CD14-positive monocyte (primary cell): ENCODE results near the gene PFKL. TPM values are rescaled to one million over a fixed set of nuclear protein-coding genes. Genes with fewer than 3 reads are reported as not detected.

Experiments
- DNase-seq, 3 donors: peaks; one replicate each; pipeline ENCODE4 v3.0.0-alpha.2; 2011 to 2022
- H2AFZ ChIP-seq: 2 replicates; pipeline ENCODE4 v1.6.0; 2012; ENCODE audit warnings: mild to moderate bottlenecking, low read depth, low read length, inconsistent platforms; ENCODE audit not compliant: insufficient read depth, poor library complexity, severe bottlenecking
- H3K27ac ChIP-seq, 2 donors: 1 replicate in 1 of 2; 2 replicates in 1 of 2; pipeline ENCODE4 v1.5.1; 2012 to 2013; ENCODE audit warnings: low read length in 2 of 2, control low read depth in 1 of 2, inconsistent platforms in 1 of 2, low read depth in 1 of 2, mild to moderate bottlenecking in 1 of 2
- H3K27me3 ChIP-seq, 2 donors: one replicate each; pipeline versions ENCODE4 v1.6.0 to v1.6.1; 2011 to 2013; ENCODE audit warnings: low read length in 2 of 2; ENCODE audit not compliant: control insufficient read depth in 2 of 2, insufficient read depth in 2 of 2
- H3K36me3 ChIP-seq, 2 donors: replicated peaks in 1 of 2; 1 replicate in 1 of 2; 2 replicates in 1 of 2; pipeline versions ENCODE4 v1.5.1 to v1.6.1; 2012 to 2013; ENCODE audit warnings: low read length in 2 of 2, control low read depth in 1 of 2, inconsistent platforms in 1 of 2, mild to moderate bottlenecking in 1 of 2; ENCODE audit not compliant: insufficient read depth in 2 of 2, control insufficient read depth in 1 of 2
- H3K4me1 ChIP-seq, 2 donors: 1 replicate in 1 of 2; 2 replicates in 1 of 2; pipeline versions ENCODE4 v1.5.1 to v1.6.1; 2012 to 2013; ENCODE audit warnings: low read length in 2 of 2, control low read depth in 1 of 2, inconsistent platforms in 1 of 2, mild to moderate bottlenecking in 1 of 2, moderate library complexity in 1 of 2; ENCODE audit not compliant: insufficient read depth in 2 of 2, control insufficient read depth in 1 of 2
- H3K4me2 ChIP-seq: replicated peaks from 2 replicates; pipeline ENCODE3; 2012; ENCODE audit warnings: low read length, moderate library complexity, mild to moderate bottlenecking; ENCODE audit not compliant: poor library complexity, severe bottlenecking; ENCODE audit errors: extremely low read depth
- H3K4me3 ChIP-seq, 3 experiments: fragments of 200-600 bp in 1 of 3; sonication (generic) in 1 of 3; replicated peaks in 1 of 3; 1 replicate in 2 of 3; 2 replicates in 1 of 3; pipeline ENCODE4 v1.5.1; 2011 to 2013; ENCODE audit warnings: low read length in 3 of 3, mild to moderate bottlenecking in 3 of 3, control low read depth in 2 of 3, low read depth in 2 of 3, inconsistent platforms in 1 of 3, moderate library complexity in 1 of 3
- H3K79me2 ChIP-seq: 2 replicates; pipeline ENCODE4 v1.6.0; 2012; ENCODE audit warnings: mild to moderate bottlenecking, control low read depth, inconsistent platforms, low read length, moderate library complexity; ENCODE audit not compliant: insufficient read depth
- H3K9ac ChIP-seq: 2 replicates; pipeline ENCODE4 v1.6.0; 2017; ENCODE audit warnings: low read length, mild to moderate bottlenecking; ENCODE audit not compliant: insufficient read depth, poor library complexity, severe bottlenecking
- H3K9me3 ChIP-seq, 2 donors: replicated peaks in 1 of 2; 1 replicate in 1 of 2; 2 replicates in 1 of 2; pipeline versions ENCODE4 v1.5.1 to v1.6.1; 2012 to 2013; ENCODE audit warnings: low read length in 2 of 2, control low read depth in 1 of 2; ENCODE audit not compliant: control insufficient read depth in 1 of 2, insufficient read depth in 1 of 2
- H4K20me1 ChIP-seq: 2 replicates; pipeline ENCODE4 v1.6.0; 2012; ENCODE audit warnings: mild to moderate bottlenecking, low read length, control low read depth, moderate library complexity; ENCODE audit not compliant: insufficient read depth
- H3K27ac Mint-ChIP-seq, 7 donors: one replicate each; pipeline ENCODE4 v1.8.0; 2020; ENCODE audit warnings: mild to moderate bottlenecking in 7 of 7, mixed read lengths in 7 of 7, moderate library complexity in 6 of 7, inconsistent platforms in 2 of 7
- H3K27me3 Mint-ChIP-seq, 3 donors: one replicate each; pipeline ENCODE4 v1.8.0; 2021 to 2022; ENCODE audit warnings: low read depth in 3 of 3, mild to moderate bottlenecking in 3 of 3, mixed read lengths in 3 of 3, moderate library complexity in 3 of 3, inconsistent platforms in 1 of 3
- H3K36me3 Mint-ChIP-seq, 2 donors: one replicate each; pipeline ENCODE4 v1.8.0; 2020; ENCODE audit warnings: mixed read lengths in 2 of 2, inconsistent platforms in 1 of 2, mild to moderate bottlenecking in 1 of 2
- H3K4me1 Mint-ChIP-seq: one replicate; pipeline ENCODE4 v1.8.0; 2020; ENCODE audit warnings: mild to moderate bottlenecking, mixed read lengths
- H3K4me3 Mint-ChIP-seq, 2 donors: one replicate each; pipeline ENCODE4 v1.8.0; 2020; ENCODE audit warnings: mild to moderate bottlenecking in 2 of 2, mixed read lengths in 2 of 2, moderate library complexity in 1 of 2
- H3K9me3 Mint-ChIP-seq, 7 donors: one replicate each; pipeline ENCODE4 v1.8.0; 2020 to 2022; ENCODE audit warnings: mixed read lengths in 7 of 7, mild to moderate bottlenecking in 6 of 7, moderate library complexity in 6 of 7, inconsistent platforms in 2 of 7
- CTCF ChIP-seq: fragments of 200-600 bp; IDR thresholded peaks from one replicate; pipeline ENCODE4 v1.8.0; 2022; ENCODE audit warnings: antibody characterized with exemption, mild to moderate bottlenecking
- WGBS: methylation state at CpG from one replicate; pipeline ENCODE4 v1.1.5; 2013; ENCODE audit warnings: missing lambda C conversion rate; ENCODE audit not compliant: insufficient coverage; 5-methylcytosine and 5-hydroxymethylcytosine counted together
- intact Hi-C, 2 donors: fragments of 100-400 bp; cut with micrococcal nuclease; formaldehyde crosslinking; loops; one replicate each; pipeline versions ENCODE4 v1.15.0 to v1.15.1; 2023
- polyA plus RNA-seq, 3 donors: library from polyadenylated mRNA; depleted of rRNA in 1 of 3; unstranded in 2 of 3; stranded (reverse) in 1 of 3; fragments of 300-500 nt in 2 of 3; fragments of >200 nt in 1 of 3; fragmentation: Illumina TruSeq in 2 of 3; gene quantifications; 1 replicate in 2 of 3; 2 replicates in 1 of 3; pipeline ENCODE4 v1.2.3, GENCODE V29; 2012 to 2021

Gene PFKL
- polyA plus RNA-seq, 3 donors, result 105 to 133 (median 113) TPM

- Histone ChIP-seq H3K36me3 (peaks cover 87 to 96% of the 10 kb centered on the region in 2 donors), H3K4me2 (no peak overlapping the region), H3K27me3 (no peaks in the 10 kb centered on the region), H3K4me1 (no peaks in the 10 kb centered on the region), H3K4me3 (no peak overlapping the region), H4K20me1 (peaks cover 63% of the 10 kb centered on the region), H3K9me3 (no peaks in the 10 kb centered on the region), H2AFZ (no peak overlapping the region), H3K79me2 (no peaks in the 10 kb centered on the region), H3K27ac (no peak overlapping the region), H3K9ac (no peak overlapping the region)
- no peak for DNase-seq
- Mint-ChIP-seq H3K4me3 (no peak overlapping the region), H3K9me3 (no peaks in the 10 kb centered on the region), H3K36me3 (peaks cover 40 to 79% of the 10 kb centered on the region in 2 donors), H3K27me3 (no peaks in the 10 kb centered on the region), H3K27ac (no peak overlapping the region), H3K4me1 (no peaks in the 10 kb centered on the region)
- intact Hi-C loops, result no loop called here
- TF ChIP-seq CTCF, result no peak
- WGBS, result 95% methylated on average over 6 of the region's 13 CpGs
Measured at GRCh38 chr21:44313451-44313850, 13.6 kb downstream of the PFKL start.

GRCh38 chr21:44314128-44314527, 14.3 kb downstream of the PFKL start:
- Mint-ChIP-seq H3K4me3 (no peak overlapping the region), H3K9me3 (no peaks in the 10 kb centered on the region), H3K27me3 (no peaks in the 10 kb centered on the region), H3K36me3 (peaks cover 39 to 79% of the 10 kb centered on the region in 2 donors), H3K27ac (no peak overlapping the region), H3K4me1 (no peaks in the 10 kb centered on the region)
- peaks cover 94 to 98% of the 10 kb centered on the region in 2 donors for H3K36me3 ChIP-seq
- no peak overlapping the region for H3K4me3 ChIP-seq
- H3K79me2 ChIP-seq, result no peaks in the 10 kb centered on the region
- H3K27me3 ChIP-seq, result no peaks in the 10 kb centered on the region
- H4K20me1 ChIP-seq, result peaks cover 58% of the 10 kb centered on the region
- intact Hi-C loops, result no loop called here
- no peak overlapping the region for H2AFZ ChIP-seq
- H3K4me2 ChIP-seq, result no peak overlapping the region
- 90% methylated on average over 15 of the region's 15 CpGs for WGBS
- no peaks in the 10 kb centered on the region for H3K9me3 ChIP-seq
- no peak for DNase-seq
- H3K4me1 ChIP-seq, result no peaks in the 10 kb centered on the region
- H3K9ac ChIP-seq, result no peak overlapping the region
- no peak for TF ChIP-seq CTCF
- H3K27ac ChIP-seq, result no peak overlapping the region
